Liver (tissue), 3 donors: Measurements from ENCODE around the gene ZNF292.

Experiments
- JUND ChIP-seq, 2 donors: IDR thresholded peaks; 2 replicates each; pipeline ENCODE4 v1.6.1; 2016; ENCODE audit warnings: antibody characterized with exemption in 2 of 2
- RAD21 ChIP-seq, 2 donors: IDR thresholded peaks; 2 replicates each; pipeline ENCODE4 v1.6.1; 2016; ENCODE audit warnings: antibody characterized with exemption in 2 of 2, mild to moderate bottlenecking in 2 of 2
- REST ChIP-seq: IDR thresholded peaks from 2 replicates; pipeline ENCODE4 v1.6.1; 2016; ENCODE audit warnings: antibody characterized with exemption, mild to moderate bottlenecking
- SP1 ChIP-seq: IDR thresholded peaks from 2 replicates; pipeline ENCODE4 v1.6.1; 2018; ENCODE audit warnings: antibody characterized with exemption, mild to moderate bottlenecking
- TAF1 ChIP-seq: conservative IDR thresholded peaks from 2 replicates; pipeline ENCODE4 v1.6.1; 2016; ENCODE audit warnings: antibody characterized with exemption, mild to moderate bottlenecking
- TF ChIP-seq, protein P1 (sequence below): fragments of 150-350 bp; IDR thresholded peaks from 2 replicates; pipeline ENCODE4 v1.5.1; 2017; ENCODE audit warnings: improper control_type of control experiment, low read depth, low read length; ENCODE audit not compliant: missing input control
- donor health status: healthy.
- donor health status: healthy.

DNA sequence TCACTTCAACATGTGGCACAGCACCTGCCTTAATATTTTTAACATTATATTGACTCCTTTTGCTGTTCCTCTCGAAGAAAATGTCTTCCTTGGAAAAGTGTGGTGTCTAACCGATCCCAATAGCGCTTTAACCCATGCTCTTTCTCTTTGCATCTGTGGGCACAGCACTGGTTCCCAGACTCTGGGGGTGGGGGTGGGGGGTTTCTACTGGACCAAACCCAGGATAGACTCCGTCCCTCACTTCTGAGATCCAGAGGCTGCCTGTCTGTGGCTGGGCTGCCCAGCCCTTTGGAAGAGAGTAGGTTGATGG lies 3.9 kb upstream of the ZNF292 start:
- no peak for TF ChIP-seq TAF1
- no peak for TF ChIP-seq REST
- TF ChIP-seq, protein P1, sequence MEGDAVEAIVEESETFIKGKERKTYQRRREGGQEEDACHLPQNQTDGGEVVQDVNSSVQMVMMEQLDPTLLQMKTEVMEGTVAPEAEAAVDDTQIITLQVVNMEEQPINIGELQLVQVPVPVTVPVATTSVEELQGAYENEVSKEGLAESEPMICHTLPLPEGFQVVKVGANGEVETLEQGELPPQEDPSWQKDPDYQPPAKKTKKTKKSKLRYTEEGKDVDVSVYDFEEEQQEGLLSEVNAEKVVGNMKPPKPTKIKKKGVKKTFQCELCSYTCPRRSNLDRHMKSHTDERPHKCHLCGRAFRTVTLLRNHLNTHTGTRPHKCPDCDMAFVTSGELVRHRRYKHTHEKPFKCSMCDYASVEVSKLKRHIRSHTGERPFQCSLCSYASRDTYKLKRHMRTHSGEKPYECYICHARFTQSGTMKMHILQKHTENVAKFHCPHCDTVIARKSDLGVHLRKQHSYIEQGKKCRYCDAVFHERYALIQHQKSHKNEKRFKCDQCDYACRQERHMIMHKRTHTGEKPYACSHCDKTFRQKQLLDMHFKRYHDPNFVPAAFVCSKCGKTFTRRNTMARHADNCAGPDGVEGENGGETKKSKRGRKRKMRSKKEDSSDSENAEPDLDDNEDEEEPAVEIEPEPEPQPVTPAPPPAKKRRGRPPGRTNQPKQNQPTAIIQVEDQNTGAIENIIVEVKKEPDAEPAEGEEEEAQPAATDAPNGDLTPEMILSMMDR: no peak
- no peak for TF ChIP-seq JUND (IDR thresholded peaks at IDR 0.05)
- TF ChIP-seq RAD21 (IDR thresholded peaks at IDR 0.05): no peak
- no peak for TF ChIP-seq SP1
